Stimulated activated CD8-positive, alpha-beta memory T cell treated with anti-CD3 and anti-CD28 coated beads, Interleukin-2, amount 100 ng/mL, for 48 hours (primary cell): ENCODE data around the gene SMAGP.
A peak's percentile ranks its signal among the peaks of the same experiment; 100 is the strongest.
"Not testable (repeated sequence)": the region's sequence is repeated elsewhere in the genome, so short reads cannot be mapped to it uniquely, and the experiment has no call there.

ENCODE experiments used
- DNase-seq, 2 donors: peaks; one replicate each; pipeline ENCODE4 v3.0.0-alpha.2; 2020; ENCODE audit warnings: low read depth in 2 of 2

The SMAGP gene

GRCh38 chr12:51264297-51264696, 5.9 kb downstream of the SMAGP start:
- DNase-seq = no peak

GRCh38 chr12:51263341-51263740, 6.9 kb downstream of the SMAGP start:
- no peak for DNase-seq

GRCh38 chr12:51262758-51263177, 7.4 kb downstream of the SMAGP start:
- peak in 1 of 2 donors; percentile 24 for DNase-seq

- not testable (repeated sequence) for DNase-seq
Measured at GRCh38 chr12:51259600-51259999, 10.6 kb downstream of the SMAGP start.

GRCh38 chr12:51254536-51254935, 15.7 kb downstream of the SMAGP start:
- no peak for DNase-seq

GRCh38 chr12:51253276-51253675, 16.9 kb downstream of the SMAGP start:
- DNase-seq = no peak

- no peak for DNase-seq
Measured at GRCh38 chr12:51247523-51248206, 22.6 kb downstream of the SMAGP start.

GRCh38 chr12:51246254-51246853, 23.9 kb downstream of the SMAGP start:
- DNase-seq = no peak

- DNase-seq = no peak
Measured at GRCh38 chr12:51245476-51246253, 24.6 kb downstream of the SMAGP start.

GRCh38 chr12:51244269-51244668, 25.9 kb downstream of the SMAGP start:
- no peak for DNase-seq

GRCh38 chr12:51242876-51243275, 27.3 kb downstream of the SMAGP start:
- DNase-seq = no peak

- no peak for DNase-seq
Measured at GRCh38 chr12:51242120-51242519, 28.1 kb downstream of the SMAGP start.

GRCh38 chr12:51240971-51241370, 29.2 kb downstream of the SMAGP start:
- DNase-seq = no peak

GRCh38 chr12:51238510-51239334, 31.5 kb downstream of the SMAGP start, which contains the start of gene DAZAP2:
TSS of gene DAZAP2 (plus strand) at chr12:51238826. CDS start at chr12:51238908, 82 bp downstream.
- DNase-seq = peak; percentile 93 to 95

- no peak for DNase-seq
Measured at GRCh38 chr12:51238037-51238509, 32.1 kb downstream of the SMAGP start.

- DNase-seq = no peak
Measured at GRCh38 chr12:51234530-51234929, 35.7 kb downstream of the SMAGP start.

- no peak for DNase-seq
Measured at GRCh38 chr12:51232642-51233041, 37.6 kb downstream of the SMAGP start.

GRCh38 chr12:51229116-51229809, 41.0 kb downstream of the SMAGP start:
- no peak for DNase-seq

GRCh38 chr12:51227962-51228361, 42.3 kb downstream of the SMAGP start:
- DNase-seq = no peak

GRCh38 chr12:51227112-51227511, 43.1 kb downstream of the SMAGP start:
- DNase-seq = not testable (repeated sequence)

- DNase-seq = no peak
Measured at GRCh38 chr12:51225771-51226170, 44.4 kb downstream of the SMAGP start.
